NCI-H1092 treated with DMSO at 0.1 percent for 48 hours (cell line): Measurements from ENCODE around the gene SIRT6.
A peak's percentile ranks its signal among the peaks of the same experiment; 100 is the strongest.
"Not testable (repeated sequence)": the region's sequence is repeated elsewhere in the genome, so short reads cannot be mapped to it uniquely, and the experiment has no call there.

Experiments used
- DNase-seq: peaks from one replicate; lab custom pipeline; 2025; lab: John Stamatoyannopoulos, UW

SIRT6 gene

DNA sequence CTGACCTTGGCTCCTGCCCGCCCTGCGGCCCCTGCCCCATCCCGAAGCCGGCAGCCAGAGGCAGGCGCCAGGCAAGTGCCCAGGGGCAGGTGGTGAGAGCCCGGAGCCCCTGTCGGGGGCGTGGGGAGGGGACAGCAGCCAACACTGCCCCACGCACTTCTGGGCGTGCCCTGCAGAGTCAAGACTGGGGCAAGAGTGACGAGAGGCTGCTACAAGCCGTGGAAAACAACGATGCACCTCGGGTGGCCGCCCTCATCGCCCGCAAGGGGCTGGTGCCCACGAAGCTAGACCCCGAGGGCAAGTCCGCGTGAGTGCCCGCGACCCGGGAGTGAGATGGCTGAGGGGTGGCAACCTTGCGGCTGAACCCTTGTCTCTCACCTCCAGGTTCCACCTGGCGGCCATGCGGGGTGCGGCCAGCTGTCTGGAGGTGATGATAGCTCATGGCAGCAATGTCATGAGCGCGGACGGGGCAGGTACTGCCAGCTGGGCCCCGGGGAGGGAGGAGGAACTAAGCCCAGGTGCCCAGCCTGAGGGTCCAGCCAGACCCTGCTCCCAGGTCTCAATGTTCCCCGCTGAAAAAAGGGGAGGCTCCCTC is 17.4 kb upstream of the SIRT6 start:
- no peak for DNase-seq

DNA sequence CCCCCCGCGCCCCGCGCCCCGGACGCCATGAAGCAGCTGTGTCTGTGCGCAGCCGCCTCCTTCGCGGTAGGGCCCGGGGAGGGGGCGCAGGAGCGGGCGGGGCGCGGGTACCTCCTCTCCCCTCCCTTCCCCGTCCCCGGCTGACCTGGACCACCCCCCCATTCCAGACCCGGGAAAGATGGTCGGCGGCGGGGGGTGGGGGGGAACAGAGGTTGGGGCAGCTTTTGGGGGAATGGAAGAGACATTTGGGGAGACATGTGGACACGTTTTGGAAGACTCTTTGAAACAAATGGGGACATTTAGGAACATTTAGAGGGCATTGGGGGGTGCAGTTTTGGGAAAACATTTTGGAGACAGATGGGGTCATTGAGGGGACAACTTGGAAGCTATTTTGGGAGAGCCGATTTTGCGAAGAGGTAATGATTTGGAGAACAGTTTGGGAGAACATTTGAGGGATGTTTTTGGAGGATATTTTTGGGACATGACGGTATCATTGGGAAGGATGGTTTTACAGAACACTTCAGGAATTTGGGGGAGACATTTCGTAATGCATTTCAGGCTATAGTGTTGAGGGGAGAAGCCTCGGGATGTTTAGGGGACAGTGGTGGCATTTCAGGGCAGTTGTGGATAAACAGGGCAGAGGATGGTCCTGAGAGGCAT is 16.2 kb upstream of the SIRT6 start:
- DNase-seq = no peak

DNA sequence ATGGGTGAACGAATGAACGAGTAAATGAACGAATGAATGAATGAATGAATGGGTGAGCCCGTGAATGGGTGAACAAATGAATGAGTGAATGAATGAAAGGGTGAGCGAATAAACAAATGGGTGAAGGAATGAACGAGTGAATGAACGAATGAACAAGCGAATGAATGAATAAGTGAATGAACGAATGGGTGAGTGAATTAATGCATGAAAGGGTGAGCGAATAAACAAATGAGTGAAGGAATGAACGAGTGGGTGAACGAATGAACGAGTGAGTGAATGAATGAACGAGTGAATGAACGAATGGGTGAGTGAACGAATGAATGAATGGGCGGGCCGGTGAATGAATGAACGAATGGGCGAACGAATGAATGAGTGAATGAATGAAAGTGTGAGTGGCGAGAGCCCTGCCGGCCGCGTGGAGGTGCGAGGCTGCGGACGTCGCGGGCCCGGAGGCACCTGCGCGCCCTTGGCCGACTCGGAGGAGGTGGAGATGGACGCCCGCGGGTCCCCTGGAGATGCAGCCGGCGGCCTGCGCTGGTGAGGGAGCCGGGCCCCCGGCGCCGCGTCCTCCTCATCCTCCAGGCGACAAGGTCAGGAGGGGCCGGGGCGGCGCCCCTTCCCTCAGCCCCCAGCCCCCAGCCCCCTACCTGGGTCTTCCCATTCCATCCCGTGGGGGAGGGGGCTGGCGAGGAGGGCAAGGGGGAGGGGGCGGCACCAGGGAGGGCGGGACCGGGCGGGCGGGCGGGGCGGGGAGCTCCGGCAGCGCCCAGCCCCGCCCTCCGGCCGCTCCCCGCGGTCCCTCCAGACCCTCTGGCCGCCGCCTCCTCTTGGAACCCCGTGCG is 15.5 kb upstream of the SIRT6 start:
- peak; percentile 7 for DNase-seq

DNA sequence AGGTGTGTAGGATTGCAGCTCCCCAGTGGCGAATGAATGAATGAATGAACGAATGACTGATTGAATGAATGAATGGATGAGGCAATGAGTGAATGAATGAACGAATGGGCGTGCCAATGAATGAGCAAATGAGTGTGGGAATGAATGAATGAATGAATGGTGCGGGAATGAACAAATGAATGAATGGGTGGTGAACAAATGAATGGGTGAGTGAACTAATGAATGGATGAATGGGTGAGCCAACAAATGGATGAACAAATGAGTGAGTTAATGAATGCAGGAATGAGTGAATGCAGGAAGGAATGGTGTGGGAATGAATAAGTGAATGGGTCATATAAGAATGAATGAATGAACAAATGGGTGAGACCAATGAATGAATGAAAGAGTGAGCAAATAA is 14.9 kb upstream of the SIRT6 start:
- no peak for DNase-seq

DNA sequence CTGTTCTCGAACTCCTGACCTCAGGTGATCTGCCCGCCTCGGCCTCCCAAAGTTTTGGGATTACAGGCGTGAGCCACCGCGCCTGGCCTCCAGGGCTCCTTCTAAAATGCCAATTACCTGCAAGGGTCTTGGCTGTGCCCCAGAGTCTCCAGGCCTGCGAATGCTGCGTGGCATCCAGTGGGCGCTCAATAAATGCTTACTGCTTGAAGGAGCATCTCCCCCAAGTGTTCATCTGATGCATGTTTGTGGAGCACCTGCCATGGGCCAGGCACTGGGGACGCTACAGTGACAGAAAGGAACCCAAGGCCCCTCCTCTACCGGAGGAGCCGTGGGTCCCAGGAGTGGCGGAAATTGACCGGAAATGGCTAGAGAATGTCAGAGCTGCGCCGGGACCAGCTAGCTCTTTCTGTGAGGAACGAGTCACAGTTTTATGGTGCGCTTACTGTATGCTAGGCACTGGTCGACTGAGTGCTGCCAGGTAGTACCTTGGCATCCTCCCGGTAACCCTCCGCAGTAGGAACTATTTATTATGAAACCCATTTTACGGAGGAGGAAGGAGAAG is 14.3 kb upstream of the SIRT6 start:
- DNase-seq = no peak

DNA sequence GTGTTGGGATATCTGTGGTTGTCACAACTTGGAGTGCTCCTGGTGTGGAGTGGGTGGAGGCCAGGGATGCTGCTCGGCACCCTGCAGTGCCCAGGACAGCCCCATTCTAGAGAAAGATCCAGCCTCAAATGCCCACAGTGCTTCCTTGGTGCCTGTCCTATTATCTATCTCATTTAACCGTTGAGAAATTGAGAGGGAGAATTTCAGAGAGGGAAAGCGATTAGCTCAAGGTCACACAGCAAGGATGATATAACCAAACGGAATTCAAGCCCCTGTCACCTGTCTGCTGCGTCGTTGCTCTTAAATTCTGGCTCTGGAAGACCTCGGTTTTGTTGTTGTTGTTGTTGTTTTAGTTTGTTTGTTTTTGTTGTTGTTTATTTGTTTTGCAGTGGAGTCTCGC is 13.6 kb upstream of the SIRT6 start:
- DNase-seq = no peak

DNA sequence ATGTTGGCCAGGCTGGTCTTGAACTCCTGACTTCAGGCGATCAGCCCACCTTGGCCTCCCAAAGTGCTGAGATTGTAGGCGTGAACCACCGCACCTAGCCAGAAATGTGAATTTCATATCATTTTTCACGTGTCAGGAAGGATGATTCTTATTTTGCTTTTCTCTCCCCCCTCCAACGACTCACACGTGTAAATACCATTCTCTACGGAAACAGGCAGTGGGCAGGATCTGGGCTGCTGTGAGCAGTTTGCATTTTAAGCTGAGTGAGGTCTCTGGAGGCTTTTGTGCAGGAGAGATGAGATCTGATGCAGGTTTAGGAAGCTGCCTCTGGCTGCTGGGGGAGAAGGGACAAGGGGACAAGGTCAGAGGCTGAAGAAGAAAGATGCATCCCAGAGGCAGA is 12.0 kb upstream of the SIRT6 start:
- no peak for DNase-seq

DNA sequence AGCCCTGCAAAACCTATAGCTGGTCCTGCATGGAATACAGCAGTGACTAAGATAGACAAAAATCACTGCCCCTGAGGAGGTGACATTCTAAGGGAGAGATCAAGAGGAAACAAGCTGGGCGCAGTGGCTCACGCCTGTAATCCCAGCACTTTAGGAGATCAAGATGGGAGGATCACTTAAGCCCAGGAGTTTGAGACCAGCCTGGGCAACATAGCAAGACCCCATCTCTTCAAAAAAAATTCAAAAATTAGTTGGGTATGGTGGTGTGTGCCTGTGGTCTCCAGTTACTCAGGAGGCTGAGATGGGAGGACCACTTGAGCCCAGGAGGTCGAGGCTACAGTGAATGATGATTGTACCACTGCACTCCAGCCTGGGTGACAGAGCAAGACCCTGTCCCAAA is 10.2 kb upstream of the SIRT6 start:
- DNase-seq = not testable (repeated sequence)

DNA sequence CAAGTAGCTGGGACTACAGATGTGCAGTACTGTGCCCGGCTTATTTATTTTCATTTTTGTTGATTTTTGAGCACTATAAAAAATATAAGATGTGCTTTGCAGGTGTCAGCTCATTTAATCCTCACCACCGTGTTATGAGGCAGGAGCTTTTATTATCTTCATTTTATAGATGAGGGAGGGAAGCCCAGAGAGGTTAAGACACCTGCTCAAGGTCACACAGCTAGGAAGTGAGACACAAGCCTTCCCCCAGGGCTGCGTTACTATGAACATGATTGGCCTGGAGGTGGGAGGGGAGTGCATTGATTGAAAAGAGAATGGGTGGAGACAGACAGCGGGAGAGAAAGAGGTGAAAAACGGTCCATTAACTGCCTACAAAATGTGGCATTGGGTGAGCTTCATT is 7.3 kb upstream of the SIRT6 start:
- no peak for DNase-seq

DNA sequence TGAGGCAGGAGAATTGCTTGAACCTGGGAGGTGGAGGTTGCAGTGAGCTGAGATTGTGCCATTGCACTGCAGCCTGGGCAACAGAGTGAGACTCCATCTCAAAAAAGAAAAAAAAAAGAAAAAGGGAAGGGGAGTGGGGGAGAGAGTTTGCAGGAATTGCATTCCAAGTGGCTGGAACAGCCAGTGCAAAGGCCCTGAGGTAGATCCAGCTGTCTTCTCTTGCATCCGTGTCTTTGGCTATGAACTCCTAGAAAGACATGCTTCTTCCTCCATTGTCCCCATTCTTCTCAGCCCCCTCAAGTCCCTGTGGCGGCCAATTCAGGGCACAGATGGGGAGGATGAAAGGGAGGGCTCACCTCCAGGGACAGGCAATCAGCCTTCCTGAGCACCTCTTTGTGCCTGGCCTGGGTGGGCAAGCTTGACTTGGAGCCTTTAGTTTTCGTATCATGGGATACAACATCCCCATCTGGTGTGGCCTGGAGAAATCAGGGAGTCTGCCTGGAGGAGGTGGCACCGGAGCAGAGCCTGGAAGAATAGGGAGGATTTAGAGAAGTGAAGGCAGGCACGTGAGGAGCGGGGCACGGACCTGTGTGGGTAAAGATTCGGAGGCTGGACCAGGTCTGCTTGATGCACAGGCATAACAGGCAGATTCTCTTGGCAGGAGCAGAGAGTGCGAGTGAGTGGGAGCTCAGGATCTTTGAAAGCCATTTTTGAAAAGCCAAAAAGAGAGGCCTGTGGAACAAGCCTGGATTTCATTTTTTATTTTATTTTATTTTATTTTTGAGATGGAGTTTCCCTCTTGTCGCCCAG is 5.2 kb upstream of the SIRT6 start:
- DNase-seq = no peak

DNA sequence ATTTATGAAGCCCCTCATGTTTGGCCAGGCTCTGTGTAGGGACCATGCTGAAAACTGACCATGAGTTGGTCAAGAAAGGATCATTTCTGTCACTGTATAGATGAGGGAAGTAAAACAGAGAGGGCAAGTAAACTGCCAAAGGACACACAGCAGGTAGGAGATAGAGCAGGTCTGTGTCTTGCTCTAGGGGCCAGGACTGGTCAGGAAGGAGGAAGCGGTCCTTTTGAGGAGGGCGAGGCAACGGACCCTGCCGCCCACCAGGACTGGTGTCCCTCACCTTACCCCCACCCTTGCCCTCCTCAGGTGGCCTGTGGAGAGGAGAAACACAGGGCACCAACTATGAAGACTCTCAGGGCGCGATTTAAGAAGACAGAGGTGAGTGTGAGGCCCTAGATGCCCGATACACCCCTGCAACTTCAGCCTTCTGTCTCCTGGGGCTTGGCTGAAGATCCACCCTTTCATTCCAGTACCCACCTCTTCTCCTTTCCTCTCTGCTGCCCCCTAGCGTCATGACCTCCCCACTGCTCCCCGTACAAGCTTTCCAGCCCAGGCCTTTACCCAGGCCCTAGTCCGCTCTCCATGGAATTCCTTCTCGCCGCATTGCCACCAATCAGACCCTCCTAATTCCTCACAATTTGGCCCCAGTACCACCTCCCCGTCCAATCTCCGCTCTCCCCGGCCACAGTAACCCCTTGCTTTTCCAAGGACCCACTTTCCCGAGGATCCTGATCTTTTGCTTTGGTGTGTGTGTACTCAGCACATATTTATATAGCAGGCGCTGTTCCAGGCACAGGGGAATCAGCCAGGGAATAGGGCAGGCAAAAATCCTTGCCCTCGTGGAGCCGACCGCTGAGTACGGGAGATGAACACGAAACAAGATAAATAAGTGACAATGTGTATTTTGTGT is 4.0 kb upstream of the SIRT6 start:
- peak; percentile 73 for DNase-seq

DNA sequence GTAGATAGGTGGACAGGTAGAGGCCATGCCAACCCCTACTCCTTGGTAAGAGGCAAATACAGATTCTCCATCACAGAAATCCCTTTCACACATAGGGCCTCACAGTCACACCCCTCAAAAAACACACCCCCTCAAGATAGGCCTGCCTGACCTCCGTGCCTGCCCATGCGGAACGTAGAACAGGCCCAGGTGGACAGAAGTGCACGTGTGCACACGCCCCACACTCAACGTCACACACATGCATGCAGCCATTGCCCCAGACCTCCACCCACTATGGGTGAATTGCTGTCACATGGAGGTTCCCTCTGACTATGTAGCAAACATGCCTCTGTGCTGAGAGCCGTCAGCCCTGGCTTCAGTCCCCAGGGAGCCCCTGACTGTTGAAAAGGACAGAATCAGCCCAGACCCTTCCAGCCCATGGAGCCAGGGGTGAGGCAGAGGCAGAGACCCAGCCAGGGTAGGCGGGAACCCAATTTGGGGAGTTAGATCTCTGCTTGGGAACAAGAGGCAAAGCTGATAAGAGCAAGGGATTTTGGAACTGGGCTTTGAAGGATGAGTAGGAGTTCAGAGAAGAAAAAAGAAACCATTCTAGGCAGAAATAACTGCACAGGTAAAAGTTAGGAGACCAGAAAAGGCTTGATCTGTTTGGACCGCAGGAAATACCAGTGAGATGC is 3.2 kb upstream of the SIRT6 start:
- no peak for DNase-seq

DNA sequence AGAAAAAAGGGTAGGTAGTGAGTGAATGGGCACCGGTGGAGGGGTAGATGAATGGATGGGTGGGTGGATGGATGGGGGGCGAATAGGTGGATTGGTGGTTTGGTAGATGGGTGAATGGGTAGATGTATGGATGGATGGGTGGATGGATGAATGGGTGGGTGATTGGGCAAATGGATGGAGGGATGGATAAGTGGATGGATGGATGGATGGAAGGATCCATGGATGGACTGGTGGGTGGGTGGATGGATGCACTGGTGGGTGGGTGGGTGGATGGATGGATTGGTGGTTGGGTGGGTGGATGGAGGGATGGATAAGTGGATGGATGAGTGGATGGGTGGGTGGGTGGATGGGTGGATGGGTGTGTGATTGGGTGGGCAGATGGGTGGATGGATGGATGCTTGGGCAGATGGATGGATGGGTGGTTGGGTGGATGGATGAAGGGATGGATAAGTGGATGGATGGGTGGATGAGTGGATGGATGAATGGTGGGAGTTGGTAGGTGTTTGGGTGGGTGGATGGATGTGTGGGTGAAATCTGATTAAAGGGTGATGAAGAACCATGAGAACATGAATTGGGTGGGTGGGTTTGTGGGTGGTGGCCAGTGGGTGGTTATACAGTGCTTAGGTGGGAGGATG is 2.5 kb upstream of the SIRT6 start:
- no peak for DNase-seq

DNA sequence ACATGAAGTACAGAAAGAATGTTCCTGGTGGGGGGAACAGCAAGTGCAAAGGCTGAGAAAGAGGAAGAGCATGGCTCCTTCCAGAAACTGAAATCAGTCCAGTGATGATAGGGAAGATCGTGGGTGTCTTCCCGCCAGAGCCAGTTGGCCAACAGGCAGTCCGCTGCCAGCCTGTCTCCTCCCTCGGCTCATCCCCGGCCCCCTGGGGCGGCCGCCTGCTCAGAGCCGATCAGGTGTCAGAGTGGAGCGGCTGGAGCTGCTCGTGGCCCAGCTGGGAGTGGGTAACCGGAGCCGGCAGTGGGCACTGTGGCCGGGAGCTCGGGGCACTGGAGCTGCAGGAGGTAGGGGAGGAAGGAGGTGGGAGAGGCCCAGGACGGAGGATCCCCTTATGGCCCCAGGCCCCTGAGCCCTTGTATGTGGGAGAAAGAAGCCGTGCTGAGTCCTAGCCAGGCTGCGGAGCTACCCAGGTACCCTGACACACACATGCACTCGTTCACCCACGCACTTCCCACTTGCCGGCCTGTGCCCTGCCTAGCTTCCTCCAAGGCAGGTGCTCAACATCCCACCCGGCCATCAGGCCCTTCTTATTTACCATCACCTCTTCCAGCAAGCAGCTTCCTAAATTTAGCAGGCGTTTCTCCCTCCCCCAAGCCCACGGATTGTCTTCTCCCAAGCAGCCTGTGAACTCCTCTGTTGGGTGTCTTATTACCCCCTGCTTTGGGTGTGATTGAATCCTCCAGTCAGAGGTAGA is 1.8 kb upstream of the SIRT6 start:
- DNase-seq = peak; percentile 62

DNA sequence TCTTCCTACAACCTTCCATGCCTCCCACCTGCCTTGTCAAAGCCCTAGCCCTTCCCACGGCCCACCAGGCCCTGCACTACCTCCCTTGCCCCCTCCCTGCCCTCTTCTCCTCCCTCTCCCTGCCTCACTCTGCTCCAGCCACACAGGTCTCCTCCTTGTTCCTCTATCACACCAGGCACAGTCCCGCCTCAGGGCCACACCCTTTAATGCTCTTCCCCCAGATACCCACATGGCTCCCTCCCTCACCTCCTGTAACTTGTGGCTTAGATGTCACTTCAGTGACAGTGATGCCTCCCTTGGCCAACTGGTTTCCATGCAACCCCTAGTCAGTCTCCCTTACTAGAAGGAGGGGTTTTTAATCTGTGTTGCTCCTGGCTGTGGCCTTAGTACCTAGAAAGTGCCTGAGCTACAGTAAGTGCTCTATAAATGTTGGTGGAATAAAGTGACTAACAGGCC is 1.3 kb downstream of the SIRT6 start:
- DNase-seq = no peak

DNA sequence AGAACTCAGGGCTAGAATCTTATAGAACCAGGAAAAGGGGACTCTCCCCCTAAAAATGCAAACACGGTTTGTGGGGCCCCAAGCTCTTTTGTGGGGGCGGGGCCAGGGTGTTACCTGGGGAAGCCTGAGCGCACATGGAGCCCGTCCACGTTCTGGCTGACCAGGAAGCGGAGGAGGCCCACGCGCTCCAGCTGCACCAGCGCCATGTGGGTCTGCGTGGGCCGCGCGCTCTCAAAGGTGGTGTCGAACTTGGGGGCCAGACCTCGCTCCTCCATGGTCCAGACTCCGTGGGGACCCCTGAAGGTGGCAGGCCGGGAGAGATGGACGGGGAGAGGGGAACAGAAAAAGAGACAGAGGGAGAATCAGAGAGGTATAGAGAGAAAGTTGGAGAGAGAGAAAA is 3.4 kb downstream of the SIRT6 start:
- no peak for DNase-seq

DNA sequence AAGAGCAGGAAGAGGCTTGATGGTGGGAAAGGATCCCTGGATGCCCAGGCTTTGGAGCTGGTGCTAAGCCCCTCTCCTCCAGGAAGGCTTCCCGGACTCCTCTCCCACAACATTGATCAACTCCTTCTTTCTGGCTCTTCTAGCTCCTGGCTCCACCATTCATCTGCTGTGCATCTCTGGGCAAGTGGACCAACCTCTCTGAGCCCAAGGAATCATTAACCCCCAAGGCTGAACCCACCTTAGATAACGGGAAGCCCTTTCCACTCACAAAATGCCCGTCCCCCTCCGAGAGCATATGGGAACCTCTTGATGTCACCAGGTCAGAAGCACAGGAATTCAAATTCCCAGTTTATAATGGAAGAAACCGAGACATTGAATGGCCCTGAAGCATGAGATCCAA is 5.2 kb downstream of the SIRT6 start:
- no peak for DNase-seq

DNA sequence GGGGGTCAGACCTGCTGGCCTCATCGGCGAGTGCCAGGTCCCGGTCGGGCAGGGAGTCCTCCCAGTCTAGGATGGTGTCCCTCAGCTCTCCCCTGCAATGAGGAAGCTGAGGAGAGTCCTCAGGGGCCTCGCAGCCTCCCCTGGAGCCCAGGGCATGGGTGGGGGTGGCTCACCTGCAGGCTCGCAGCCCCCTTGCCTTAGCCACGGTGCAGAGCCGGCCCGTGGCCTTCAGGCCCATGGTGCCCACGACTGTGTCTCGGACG is 6.8 kb downstream of the SIRT6 start:
- DNase-seq = no peak

DNA sequence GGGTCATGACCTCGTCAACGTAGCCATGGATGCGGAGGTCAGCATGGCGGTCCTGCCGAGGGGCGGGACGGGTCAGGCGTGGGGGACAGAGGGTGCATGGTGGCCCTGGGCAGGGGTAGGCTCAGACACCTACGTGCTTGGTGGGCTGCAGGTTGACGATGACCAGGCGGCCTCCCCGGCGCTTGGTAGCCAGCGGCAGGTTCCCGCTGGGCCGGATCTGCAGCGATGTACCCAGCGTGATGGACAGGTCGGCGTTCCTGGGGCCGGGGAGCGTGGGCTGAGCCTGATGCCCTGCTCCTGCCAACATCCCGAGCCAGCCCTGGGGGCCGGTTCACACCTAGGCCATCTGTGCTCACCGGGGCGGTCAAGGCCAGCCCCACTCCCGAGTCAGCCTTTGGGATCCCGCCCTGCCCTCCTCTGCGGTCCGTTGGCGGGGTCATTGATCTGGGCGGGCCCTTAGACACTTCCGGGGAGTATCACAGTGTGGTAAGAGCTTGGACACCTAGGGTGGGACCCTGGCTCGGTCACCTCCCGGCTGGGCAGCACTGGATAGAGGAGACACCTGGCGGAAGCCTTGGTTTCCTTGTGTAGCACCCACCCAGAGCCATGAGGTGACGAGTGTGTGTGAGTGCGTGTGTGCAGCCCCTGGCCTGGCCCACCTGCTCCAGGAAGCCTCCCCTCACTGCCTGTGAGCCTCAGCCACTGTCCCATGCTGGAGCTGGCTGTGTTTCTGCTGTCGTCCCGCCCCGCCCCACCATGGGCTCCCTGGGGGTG is 7.3 kb downstream of the SIRT6 start:
- no peak for DNase-seq
